GM19438 (cell line): Measurements from ENCODE around the gene UST.

Experiments
- ATAC-seq: cut with Tn5 transposase; IDR thresholded peaks from one replicate; pipeline ENCODE4 v1.9.1; 2021; ENCODE audit warnings: low read depth; ENCODE audit not compliant: unreplicated experiment

Gene UST, protein sequence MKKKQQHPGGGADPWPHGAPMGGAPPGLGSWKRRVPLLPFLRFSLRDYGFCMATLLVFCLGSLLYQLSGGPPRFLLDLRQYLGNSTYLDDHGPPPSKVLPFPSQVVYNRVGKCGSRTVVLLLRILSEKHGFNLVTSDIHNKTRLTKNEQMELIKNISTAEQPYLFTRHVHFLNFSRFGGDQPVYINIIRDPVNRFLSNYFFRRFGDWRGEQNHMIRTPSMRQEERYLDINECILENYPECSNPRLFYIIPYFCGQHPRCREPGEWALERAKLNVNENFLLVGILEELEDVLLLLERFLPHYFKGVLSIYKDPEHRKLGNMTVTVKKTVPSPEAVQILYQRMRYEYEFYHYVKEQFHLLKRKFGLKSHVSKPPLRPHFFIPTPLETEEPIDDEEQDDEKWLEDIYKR

DNA sequence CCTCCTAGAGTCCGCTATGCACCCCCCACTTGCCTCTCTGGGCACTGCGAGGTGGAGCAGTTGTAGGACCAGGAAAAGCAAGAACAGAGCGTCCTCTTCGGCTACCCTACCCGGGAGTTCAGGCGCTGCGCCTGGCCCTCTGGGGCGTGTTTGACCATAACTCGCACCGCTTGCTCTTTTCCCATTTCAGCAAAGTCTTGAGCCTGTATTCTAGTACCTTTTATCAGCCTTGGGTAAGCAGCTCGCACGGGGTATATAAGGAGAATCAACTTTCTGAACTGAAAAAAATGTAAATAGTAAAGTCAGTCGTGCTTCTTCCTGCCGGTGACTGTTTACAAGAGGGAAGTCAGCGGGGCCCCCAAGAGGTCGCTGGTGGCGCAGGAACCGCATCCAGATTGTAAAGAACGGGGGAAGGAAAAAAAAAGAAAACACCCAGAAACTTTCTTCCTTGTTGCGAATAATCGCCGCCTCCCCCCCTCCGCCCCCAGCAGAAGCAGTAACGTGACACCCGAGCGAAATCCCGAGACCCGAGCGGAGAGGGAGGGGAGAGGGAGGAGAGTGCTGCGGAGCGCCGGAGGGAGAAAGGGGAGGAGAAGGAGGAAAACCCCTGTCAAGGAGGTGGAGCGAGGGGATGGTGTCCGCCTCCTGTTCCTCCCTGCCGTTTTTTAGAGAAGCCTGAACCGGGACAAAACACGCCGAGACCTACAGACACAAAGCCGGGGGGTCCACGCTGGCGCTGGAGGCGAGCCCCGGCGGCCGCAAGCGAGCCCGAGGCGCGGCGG is at the start of gene UST:
Gene UST, plus strand, starts transcription at position 668 of the 782 bp plus-strand sequence. CDS start 401 bp downstream, outside the sequence.
- ATAC-seq: peak; percentile 48

DNA sequence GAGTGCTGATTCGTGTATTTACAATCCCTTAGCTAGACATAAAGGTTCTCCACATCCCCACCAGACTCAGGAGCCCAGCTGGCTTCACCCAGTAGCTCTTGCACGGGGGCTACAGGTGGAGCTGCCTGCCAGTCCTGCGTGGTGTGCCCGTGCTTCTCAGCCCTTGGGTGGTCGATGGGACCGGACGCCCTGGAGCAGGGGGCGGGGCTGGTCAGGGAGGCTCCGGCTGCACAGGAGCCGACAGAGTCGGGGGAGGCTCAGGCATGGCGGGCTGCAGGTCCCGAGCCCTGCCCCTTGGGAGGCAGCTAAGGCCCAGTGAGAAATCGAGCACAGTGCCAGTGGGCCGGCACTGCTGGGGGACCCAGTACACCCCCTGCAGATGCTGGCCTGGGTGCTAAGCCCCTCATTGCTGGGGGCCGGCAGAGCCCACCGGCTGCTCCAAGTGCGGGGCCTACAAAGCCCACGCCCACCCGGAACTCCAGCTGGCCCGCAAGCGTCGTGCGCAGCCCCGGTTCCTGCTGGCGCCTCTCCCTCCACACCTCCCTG is 48.9 kb upstream of the UST start:
- ATAC-seq: no peak

DNA sequence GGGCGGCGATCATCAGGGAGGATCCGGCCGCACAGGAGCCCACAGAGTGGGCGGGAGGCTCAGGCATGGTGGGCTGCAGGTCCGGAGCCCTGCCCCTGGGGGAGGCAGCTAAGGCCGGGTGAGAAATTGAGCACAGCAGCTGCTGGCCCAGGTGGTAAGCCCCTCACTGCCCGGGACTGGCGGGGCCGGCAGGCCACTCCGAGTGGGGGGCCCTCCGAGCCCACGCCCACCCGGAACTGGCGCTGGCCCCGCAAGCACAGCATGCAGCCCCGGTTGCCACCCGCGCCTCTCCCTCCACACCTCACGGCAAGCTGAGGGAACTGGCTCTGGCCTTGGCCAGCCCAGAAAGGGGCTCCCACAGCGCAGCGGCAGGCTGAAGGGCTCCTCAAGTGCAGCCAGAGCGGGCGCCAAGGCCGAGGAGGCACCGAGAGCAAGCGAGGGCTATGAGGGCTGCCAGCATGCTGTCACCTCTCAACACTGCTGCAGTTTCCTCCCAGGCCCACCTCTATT is 48.1 kb upstream of the UST start:
- no peak for ATAC-seq

DNA sequence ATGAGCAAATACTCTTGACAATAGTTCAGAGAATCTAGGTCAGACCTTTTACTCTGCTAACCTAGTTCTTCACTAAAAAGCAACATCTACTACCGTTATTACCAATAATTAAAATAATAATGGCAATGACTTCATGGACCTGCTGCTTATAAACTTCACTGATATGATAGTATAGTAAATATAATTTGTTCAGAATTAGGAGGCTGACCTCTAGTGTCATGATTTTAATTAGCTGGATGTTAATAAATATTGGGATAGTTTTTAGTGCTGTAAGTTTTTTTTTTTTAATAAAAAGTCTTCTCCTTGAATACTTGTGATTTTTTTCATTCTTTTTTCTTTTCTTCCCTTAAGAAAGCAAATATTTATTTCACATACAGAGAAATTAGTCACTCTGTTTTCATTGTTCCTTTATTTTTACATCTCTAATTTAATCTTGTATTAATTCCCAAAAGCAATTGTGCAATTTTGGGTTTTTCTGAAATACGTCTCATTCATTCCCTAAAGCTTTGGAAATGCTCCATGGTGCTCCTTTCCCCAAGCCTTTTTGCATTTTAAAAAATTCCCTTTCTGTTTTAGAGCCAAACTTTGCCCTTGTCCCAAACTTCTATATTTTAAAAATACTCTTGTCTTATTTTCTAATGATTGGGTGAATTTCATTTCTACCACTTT is 46.6 kb upstream of the UST start:
- ATAC-seq: no peak

DNA sequence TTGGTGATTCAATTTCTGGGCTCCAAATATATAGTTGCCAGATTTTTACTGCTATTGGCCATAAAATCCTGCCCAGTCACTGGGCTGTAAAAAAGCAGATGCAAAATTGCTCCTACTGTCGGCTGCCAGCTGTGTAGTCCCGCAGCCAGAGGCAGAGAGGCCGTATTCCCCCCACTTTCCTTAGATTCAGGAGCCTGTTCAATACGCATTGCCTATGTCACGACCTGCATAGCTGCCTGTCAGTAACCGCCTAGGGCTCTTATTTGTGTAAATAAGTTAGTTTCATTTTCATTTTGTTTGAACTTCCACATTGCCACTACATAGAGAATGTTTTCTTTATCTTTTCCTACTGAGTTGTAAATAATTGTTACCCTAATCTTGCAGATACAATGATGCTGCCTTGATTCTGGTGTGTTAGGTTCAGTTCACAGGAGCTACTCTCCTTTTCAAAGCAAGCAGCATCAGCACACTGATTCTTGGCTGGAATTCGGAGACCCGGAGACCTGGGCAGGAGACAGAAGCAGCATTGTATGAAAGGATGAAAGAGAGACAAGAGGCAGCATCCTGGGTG is 46.0 kb upstream of the UST start:
- ATAC-seq: peak; percentile 78

DNA sequence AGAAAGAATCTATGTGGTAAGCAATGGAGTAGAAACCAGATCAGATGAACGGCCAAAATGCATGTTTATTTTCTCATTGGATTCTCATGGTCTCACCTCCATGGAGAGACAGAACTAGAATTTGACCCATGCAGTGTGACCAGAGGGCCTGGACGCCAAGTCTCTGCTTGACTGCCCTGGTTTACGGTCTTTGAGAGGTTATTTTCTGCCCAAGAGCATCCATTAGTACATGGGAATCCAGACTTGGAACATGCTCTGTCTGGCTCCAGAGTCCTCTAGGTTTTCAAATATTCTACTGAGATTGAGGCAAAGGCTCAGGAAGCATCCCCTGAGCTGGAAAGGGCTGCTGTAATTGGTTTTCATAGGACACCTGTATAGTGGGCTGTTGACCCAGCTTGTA is 45.5 kb upstream of the UST start:
- peak; percentile 23 for ATAC-seq

DNA sequence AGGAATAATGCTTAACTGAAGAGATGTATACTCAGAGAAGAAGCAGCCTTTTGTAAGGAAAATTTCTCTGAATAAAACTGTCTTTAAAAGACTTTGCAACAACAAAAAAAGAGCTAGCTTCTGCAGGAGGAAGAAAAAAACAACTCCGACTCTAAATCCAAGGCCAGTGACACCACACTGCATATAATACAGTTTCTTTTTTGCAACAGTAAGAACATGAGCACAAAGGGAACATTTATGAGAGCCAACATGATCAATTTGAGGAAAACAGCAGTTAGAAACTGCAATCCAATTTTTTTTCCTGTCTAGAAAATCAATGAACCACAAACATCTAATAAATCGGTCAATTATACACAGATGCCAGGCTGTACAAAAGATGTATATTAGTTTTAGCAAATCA is 42.9 kb upstream of the UST start:
- ATAC-seq: no peak

DNA sequence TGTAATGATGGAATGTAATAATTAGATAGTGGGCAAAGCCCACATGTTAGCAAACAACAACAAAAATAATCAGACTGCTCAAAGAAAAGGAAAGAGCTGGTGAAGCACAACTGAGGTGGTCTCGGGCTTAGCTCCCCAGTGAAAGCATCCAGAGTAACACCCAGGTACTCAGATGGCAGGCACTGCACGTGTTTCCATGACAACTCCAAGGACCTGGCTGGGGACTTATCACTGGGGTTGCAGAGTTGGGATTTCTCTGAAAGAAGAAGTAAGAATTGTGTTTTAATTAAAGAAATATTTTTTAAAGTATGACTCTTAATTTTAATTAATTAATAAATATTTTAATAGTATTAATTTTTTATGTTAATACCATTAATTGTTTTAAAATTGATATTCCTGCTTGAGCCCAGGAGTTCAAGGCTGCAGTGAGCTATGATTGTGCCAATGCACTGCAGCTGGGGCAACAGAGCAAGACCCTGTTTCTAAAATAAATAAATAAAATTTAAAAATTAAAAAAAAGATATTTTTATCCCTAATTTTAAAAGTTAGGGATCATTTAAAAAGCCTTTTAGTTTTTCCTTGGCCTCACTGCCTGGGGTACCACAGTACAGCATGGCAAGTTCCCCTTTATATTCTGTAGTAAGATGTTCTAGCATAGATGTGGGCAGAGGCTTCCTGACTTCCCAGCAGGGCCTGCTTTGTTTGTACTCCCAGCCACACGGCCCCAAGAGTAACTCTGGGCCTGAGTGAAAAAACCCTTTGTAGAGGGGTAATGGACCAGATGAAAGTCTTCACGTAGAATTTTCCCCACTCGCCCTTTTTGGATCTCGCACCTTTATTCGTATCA is 42.2 kb upstream of the UST start:
- ATAC-seq: no peak

DNA sequence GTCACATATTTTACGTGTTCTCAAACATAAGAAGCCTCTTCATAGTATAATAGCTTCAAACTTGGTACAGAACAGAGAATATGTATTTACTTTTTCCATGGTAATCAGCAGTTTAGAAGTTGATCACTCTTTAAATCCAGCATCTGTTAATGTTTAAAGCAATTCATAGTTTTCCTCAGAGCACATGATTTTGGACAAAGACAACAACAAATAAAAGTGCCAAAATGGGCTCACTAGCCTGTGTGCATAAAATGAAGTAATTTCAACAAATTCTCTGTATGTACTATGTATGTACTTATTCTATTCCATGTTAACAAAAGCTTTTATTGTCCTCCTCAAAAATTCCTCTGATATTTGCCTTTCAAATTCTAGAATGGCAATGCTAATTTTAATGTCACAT is 38.1 kb upstream of the UST start:
- ATAC-seq: no peak

DNA sequence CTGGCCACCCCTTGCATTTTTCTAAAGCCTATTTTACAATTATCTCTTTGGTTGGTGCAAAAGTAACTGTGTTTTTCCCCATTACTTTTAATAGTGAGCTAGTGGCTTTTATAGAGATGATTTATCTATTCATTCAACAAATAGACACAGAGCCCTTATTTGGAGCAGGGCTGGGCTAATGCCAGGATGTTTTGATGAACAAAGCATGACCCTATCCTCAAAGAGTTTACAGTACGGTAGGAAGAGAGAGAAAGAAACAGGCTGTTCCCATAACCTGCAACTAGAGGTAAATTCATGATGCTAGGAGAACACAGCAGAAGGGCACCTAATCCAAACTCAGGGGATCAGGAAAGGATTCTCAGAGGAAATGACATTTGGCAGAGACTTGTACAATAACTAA is 37.3 kb upstream of the UST start:
- no peak for ATAC-seq

DNA sequence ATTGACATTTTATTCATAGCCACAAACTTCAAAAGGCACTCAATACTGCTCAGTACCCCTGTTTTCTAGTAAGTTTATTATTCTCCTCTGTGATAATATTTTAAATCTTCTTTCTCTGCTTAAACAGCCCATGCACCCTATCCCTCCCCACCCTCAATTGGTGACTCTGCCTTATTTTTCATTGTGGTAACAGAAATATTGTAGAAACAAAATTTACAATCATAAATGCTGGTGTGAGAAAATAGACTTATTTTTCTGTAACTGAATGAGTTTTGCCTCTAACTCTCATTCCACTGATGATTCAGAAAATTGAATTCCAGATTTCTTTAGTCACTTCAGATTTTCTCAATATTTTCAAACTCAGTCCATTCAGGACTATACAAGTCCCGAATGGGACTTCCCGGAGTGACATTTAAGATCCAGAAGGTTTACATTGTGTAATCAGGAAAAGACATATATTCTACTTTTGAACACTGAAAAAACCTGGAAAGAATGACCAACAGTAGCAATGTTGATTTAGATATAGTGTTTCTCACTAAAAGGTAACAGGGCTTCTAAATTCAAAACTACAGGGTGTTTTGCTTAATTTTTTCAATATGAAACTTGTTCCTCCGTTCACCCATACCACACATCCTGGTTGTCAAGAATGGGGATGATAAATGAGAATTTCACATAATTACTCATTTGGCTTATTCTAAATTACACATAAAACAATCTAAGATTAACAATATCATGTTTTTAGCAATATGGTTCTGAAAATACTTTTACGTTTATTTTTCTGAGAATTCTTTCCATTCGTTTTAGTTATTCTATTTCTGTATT is 34.8 kb upstream of the UST start:
- no peak for ATAC-seq

DNA sequence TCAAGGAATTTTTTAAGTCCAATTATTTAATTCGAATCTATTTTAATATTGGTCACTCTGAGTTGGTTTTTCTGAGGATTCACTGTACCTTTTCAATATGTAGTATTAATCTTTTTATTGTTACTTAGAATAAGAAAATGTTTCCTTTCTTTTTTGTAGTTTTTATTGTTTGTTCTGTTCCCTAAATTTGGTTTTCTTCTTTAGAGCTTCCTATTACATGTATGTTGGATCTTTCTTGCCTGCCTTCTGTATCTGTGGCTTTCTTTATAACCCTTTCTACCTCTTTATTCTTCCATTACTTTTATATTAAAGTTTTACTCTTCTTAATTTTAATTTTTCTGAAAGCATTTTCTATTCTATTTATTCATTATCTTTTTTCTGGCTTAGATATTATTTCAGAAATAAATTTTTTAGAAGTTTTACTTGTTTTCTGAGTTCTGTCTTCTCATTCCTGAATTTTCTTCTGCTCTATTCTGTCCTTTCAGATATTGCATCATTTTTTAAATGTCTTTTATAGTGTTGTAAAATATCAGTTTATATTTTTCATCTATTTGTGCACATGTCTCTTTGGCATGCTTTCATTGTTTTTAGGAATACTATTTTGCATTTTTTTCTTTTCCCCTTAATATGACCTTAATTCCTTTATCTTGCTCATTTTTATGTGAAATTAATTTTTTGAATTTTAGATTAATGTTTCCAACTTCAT is 33.6 kb upstream of the UST start:
- ATAC-seq: no peak

DNA sequence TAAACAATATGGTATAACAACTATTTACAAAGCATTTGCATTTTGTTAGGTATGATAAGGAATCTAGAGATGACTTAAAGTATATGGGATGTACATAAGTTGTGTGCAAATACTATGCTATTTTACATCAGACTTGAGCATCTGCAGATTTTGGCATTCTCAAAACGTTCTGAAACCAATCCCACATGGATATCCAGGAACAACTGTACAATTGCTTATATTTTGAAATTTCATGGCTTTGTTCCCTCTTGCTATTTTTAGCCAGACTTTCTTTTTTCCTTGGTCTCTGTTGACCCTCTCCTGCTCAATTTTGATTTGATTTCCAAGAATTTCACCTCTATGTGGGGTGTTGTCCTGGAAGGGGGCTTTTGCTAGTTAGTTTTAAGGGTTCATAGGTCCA is 32.9 kb upstream of the UST start:
- ATAC-seq: no peak

DNA sequence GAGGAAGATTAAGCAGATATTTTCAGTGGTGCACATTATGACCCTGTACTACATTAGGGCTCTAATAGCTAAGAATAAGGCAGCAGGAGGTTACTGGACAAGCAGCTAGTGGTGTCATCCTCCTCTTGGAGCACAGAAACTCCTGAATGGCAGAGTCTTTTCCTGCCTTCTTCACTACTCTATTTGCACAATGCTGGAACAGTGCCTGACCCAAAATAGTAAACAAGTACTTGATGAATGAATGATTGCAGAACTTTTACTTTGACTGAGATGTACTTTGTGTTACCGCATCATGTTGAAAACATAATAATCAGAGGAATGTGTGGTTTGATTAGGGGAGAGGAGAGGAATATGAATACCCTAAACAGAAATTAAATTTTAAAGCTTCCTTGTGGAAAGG is 30.0 kb upstream of the UST start:
- ATAC-seq: no peak

DNA sequence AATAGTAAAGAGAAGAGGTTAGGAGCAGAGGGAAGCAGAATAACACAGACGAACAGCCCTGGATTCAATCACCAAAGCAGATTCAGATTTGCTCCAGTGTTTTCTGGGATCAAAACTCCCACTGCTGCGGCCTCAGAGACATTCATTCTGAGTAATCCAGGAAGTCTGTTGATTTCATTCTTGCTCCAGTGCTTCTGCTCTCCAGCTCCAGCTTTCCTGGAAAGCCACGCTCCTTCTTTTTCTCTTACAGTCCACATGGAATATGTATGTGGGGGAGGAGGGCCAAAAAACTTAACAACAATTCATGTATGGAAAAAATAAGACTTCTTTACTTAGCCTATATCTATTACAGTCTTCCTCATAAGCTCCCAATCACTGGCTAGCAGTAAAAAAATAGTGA is 26.4 kb upstream of the UST start:
- ATAC-seq: no peak

DNA sequence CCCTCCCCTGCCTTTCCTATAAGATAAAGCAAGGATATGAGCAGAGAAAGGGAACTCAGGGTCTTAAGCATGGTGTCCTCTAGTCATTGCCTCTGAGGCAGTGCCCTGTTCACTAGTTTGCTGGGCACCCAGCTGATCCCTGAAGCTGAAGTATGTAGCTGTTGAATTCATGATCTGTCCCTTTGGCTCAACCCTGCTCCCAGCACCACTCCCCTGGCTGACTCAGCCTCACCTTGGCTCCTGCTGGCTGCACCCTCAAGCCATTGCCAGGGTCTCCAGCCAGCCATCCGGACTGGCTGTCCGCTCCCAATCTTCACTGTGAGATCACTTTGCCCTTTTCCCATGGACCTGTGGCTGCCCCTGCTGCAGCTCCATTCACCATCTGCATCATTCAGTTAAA is 25.9 kb upstream of the UST start:
- ATAC-seq: no peak

DNA sequence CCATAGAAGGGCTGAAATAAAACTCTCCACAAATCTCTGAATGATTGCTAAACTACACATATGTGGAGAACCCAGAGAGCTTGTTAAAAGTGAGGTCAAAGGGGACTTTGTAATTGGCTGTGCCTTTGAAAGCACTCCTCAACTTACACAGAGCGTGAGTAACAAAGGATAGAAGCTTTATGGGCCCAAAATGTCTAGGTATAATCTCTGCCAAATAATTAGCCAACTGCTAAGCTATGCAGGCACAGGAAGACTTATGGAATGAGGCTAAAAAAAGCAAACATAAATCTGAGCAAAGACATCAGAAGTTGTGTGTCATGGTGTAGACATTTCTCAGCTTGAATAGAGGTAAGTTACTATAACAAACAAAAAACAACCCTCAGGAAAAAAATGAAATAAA is 23.3 kb upstream of the UST start:
- no peak for ATAC-seq

DNA sequence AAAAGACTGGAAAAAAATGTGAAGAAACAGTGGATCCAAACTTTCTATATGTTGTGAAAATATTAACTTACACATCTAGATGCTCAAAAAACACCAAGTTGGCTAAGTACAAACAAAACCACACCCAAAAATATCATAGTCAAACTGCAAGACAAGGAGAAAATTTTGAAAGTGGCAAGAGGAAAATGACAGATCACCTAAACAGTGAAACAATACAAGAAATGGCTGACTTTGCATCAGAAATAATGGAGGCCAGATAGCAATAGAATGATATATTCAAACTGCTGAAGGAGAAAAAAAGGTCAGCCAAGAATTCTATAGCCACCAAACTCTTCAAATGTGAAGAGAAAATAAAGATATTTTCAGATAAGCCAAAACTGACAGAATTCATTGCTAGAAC is 22.4 kb upstream of the UST start:
- no peak for ATAC-seq
